Activated CD8-positive, alpha-beta T cell treated with anti-CD3 and anti-CD28 coated beads for 36 hours (primary cell): ENCODE results near the gene SNAP23. TPM values are rescaled to one million over a fixed set of nuclear protein-coding genes. Genes with fewer than 3 reads are reported as not detected.

Experiments used
- ATAC-seq: fragments of 200-7000 bp; cut with Tn5 transposase; one replicate; pipeline ENCODE4 v1.10.0; 2021; ENCODE audit warnings: mild to moderate bottlenecking, moderate library complexity
- CTCF ChIA-PET: fragments of 350-600 bp; sonication (Branson Sonifier 250); formaldehyde crosslinking; loops from one replicate; lab custom pipeline; 2021; ENCODE audit warnings: antibody characterized with exemption; lab: Charles Lee
- POLR2A ChIA-PET: fragments of 350-600 bp; sonication (Branson Sonifier 250); formaldehyde crosslinking; loops from one replicate; lab custom pipeline; 2021; ENCODE audit warnings: antibody characterized with exemption; lab: Charles Lee
- DNase-seq: peaks from one replicate; pipeline ENCODE4 v3.0.0-alpha.2; 2020
- H3K27ac Mint-ChIP-seq: one replicate; pipeline ENCODE4 v1.8.0; 2021; ENCODE audit warnings: mild to moderate bottlenecking, mixed read lengths
- H3K27me3 Mint-ChIP-seq: one replicate; pipeline ENCODE4 v1.8.0; 2021; ENCODE audit warnings: mixed read lengths
- H3K36me3 Mint-ChIP-seq: one replicate; pipeline ENCODE4 v1.8.0; 2021; ENCODE audit warnings: low read depth, mixed read lengths
- H3K4me1 Mint-ChIP-seq: one replicate; pipeline ENCODE4 v1.8.0; 2021; ENCODE audit warnings: low read depth, mixed read lengths
- H3K4me3 Mint-ChIP-seq: one replicate; pipeline ENCODE4 v1.8.0; 2021; ENCODE audit warnings: mild to moderate bottlenecking, moderate library complexity, mixed read lengths
- H3K9me3 Mint-ChIP-seq: one replicate; pipeline ENCODE4 v1.8.0; 2021; ENCODE audit warnings: mixed read lengths
- CTCF ChIP-seq: fragments of 200-600 bp; IDR thresholded peaks from one replicate; pipeline ENCODE4 v1.8.0; 2022; ENCODE audit warnings: antibody characterized with exemption, mild to moderate bottlenecking
- intact Hi-C: fragments of 100-400 bp; cut with micrococcal nuclease; formaldehyde crosslinking; loops from one replicate; pipeline ENCODE4 v1.10.0; 2022
- total RNA-seq, 2 experiments: library from RNA; stranded (reverse); gene quantifications; one replicate each; pipeline ENCODE4 v1.2.3, GENCODE V29; 2021

SNAP23 gene
- total RNA-seq, 2 experiments from 2014 or later = 31.2 to 33.1 TPM

- peaks cover 42% of the 10 kb centered on the region for H3K4me1 Mint-ChIP-seq
- no peak for DNase-seq
- peak overlapping the region; percentile 99 for H3K27ac Mint-ChIP-seq
- ChIA-PET CTCF (interaction anchor here (1.2 kb wide), 1 partner anchor 102 kb away, joined by 4 read pairs; no protein-coding TSS in a partner anchor), POLR2A (interaction anchor here (0.6 to 3.8 kb wide), 10 partner anchors 9 to 105 kb away, joined by 3 to 17 read pairs (median 3); partner anchors contain the start of genes STARD9 and ZNF106)
- peak overlapping the region; percentile 100 for H3K4me3 Mint-ChIP-seq
- intact Hi-C loops = no loop called here
- H3K9me3 Mint-ChIP-seq = no peaks in the 10 kb centered on the region
- ATAC-seq = no peak
- H3K27me3 Mint-ChIP-seq = no peaks in the 10 kb centered on the region
- TF ChIP-seq CTCF = no peak
- H3K36me3 Mint-ChIP-seq = peaks cover 16% of the 10 kb centered on the region
Measured at GRCh38 chr15:42547918-42548248, 52.4 kb downstream of the SNAP23 start.

- ChIA-PET CTCF (interaction anchor here (1.2 kb wide), 1 partner anchor 101 kb away, joined by 4 read pairs; no protein-coding TSS in a partner anchor), POLR2A (interaction anchor here (0.6 to 3.8 kb wide), 12 partner anchors 9 to 940 kb away, joined by 3 to 17 read pairs (median 3); partner anchors contain the start of genes STARD9 and ZNF106)
- peaks cover 43% of the 10 kb centered on the region for H3K4me1 Mint-ChIP-seq
- no peaks in the 10 kb centered on the region for H3K27me3 Mint-ChIP-seq
- DNase-seq (peak; percentile 86), ATAC-seq (peak; percentile 87)
- peak within 1 kb of the TSS; percentile 100 for H3K4me3 Mint-ChIP-seq
- intact Hi-C loops = no loop called here
- H3K36me3 Mint-ChIP-seq = peaks cover 16% of the 10 kb centered on the region
- peak within 1 kb of the TSS; percentile 99 for H3K27ac Mint-ChIP-seq
- no peak for TF ChIP-seq CTCF
- no peaks in the 10 kb centered on the region for H3K9me3 Mint-ChIP-seq
Measured at GRCh38 chr15:42548249-42549031, 53.0 kb downstream of the SNAP23 start, which contains the start of the genes HAUS2 and LRRC57. Gene HAUS2 (plus strand): TSS chr15:42548838. CDS start chr15:42548873, 35 bp downstream. Gene LRRC57 (minus strand): TSS chr15:42548793. CDS start chr15:42548434, 359 bp downstream.

- Mint-ChIP-seq H3K4me1 (peaks cover 50% of the 10 kb centered on the region), H3K27ac (peak overlapping the region; percentile 99), H3K9me3 (no peaks in the 10 kb centered on the region), H3K36me3 (peaks cover 14% of the 10 kb centered on the region), H3K27me3 (no peaks in the 10 kb centered on the region), H3K4me3 (peak overlapping the region; percentile 100)
- ChIA-PET POLR2A (interaction anchor here (0.6 to 3.8 kb wide), 5 partner anchors 10 to 58 kb away, joined by 3 to 17 read pairs (median 10); partner anchors contain the start of genes STARD9 and ZNF106), CTCF (no interaction called here)
- TF ChIP-seq CTCF = no peak
- ATAC-seq (peak; percentile 50), DNase-seq (peak; percentile 15)
- intact Hi-C loops = no loop called here
Measured at GRCh38 chr15:42549032-42549491, 53.6 kb downstream of the SNAP23 start.

- Mint-ChIP-seq H3K4me3 (peak overlapping the region; percentile 100), H3K27ac (peak overlapping the region; percentile 21), H3K4me1 (peaks cover 49% of the 10 kb centered on the region), H3K27me3 (no peaks in the 10 kb centered on the region), H3K36me3 (peaks cover 14% of the 10 kb centered on the region), H3K9me3 (no peaks in the 10 kb centered on the region)
- intact Hi-C loops = no loop called here
- DNase-seq (no peak), ATAC-seq (no peak)
- POLR2A ChIA-PET = interaction anchor here (0.7 to 2.5 kb wide), 4 partner anchors 11 to 59 kb away, joined by 4 to 12 read pairs (median 7); partner anchors contain the start of gene ZNF106
- no peak for TF ChIP-seq CTCF
- CTCF ChIA-PET = interaction anchor here (0.6 to 1.5 kb wide), 2 partner anchors 11 to 118 kb away, joined by 3 read pairs; no protein-coding TSS in a partner anchor
Measured at GRCh38 chr15:42549741-42550392, 54.4 kb downstream of the SNAP23 start.
